ENCODE measurements around the gene RRP7A. TPM values are rescaled to one million over a fixed set of nuclear protein-coding genes. Genes with fewer than 3 reads are reported as not detected.
"Not testable (repeated sequence)": the region's sequence is repeated elsewhere in the genome, so short reads cannot be mapped to it uniquely, and the experiment has no call there.

The RRP7A gene
- total RNA-seq, 1 experiment from 2014 or later, result 50.2 TPM

DNA sequence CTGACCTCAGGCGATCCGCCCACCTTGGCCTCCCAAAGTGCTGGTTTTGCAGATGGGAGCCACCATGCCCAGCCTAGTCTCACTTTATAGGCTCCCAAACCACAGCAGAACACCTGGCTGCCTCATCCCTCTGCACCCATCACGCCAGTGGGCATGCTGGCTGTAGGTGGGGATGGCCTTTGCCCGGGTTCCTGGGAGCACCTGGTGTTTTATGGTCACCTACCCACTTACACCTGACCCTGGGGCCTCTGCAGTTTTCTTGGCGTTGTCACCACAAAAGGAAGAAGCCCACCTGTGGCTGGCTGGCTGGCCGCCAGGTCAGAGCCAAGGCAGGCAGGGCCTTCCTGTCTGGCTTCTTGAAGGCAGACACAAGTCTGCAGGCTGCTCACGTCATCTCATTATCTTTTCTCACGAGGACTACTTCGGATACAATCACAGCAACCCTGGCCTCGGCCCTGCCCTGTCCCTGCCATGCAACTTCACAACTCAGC, 8.2 kb downstream of the RRP7A start:
- Histone ChIP-seq H4K20me1 (ENCODE audit: low read length) (no peaks in the 10 kb centered on the region), H3K4me3 (ENCODE audit: low read length) (no peak overlapping the region), H2AFZ (ENCODE audit: low read length) (no peak overlapping the region), H3K27me3 (ENCODE audit: low read length) (no peaks in the 10 kb centered on the region), H3K27ac (ENCODE audit: low read length) (no peak overlapping the region), H3K4me1 (ENCODE audit: insufficient read depth, low read length) (no peaks in the 10 kb centered on the region), H3F3A (ENCODE audit: low read length, unreplicated experiment) (no peaks in the 10 kb centered on the region), H3K79me2 (ENCODE audit: low read length) (no peaks in the 10 kb centered on the region), H3K4me2 (ENCODE audit: low read length) (no peak overlapping the region), H3K9ac (ENCODE audit: low read length) (no peak overlapping the region), H3K36me3 (ENCODE audit: low read depth, low read length) (no peaks in the 10 kb centered on the region), H3K9me3 (ENCODE audit: low read length) (no peaks in the 10 kb centered on the region), H3K9me2 (replicated peaks; ENCODE audit: low read length) (no peaks in the 10 kb centered on the region)
- intact Hi-C loops (cut with micrococcal nuclease), result no loop called here
- BruUV-seq (replicated peaks), result no TSS peak
- ChIA-PET CTCF (no interaction called here), POLR2A (ENCODE audit: unreplicated experiment) (no interaction called here)
- DNase-seq (no peak), ATAC-seq (no peak)
- TF ChIP-seq EZH2 (IDR thresholded peaks at IDR 0.05; ENCODE audit: low read length, unreplicated experiment) (no peak), EZH2phosphoT487 (IDR thresholded peaks at IDR 0.05; ENCODE audit: borderline replicate concordance, low read length) (no peak)
- TF ChIP-seq, protein P1, sequence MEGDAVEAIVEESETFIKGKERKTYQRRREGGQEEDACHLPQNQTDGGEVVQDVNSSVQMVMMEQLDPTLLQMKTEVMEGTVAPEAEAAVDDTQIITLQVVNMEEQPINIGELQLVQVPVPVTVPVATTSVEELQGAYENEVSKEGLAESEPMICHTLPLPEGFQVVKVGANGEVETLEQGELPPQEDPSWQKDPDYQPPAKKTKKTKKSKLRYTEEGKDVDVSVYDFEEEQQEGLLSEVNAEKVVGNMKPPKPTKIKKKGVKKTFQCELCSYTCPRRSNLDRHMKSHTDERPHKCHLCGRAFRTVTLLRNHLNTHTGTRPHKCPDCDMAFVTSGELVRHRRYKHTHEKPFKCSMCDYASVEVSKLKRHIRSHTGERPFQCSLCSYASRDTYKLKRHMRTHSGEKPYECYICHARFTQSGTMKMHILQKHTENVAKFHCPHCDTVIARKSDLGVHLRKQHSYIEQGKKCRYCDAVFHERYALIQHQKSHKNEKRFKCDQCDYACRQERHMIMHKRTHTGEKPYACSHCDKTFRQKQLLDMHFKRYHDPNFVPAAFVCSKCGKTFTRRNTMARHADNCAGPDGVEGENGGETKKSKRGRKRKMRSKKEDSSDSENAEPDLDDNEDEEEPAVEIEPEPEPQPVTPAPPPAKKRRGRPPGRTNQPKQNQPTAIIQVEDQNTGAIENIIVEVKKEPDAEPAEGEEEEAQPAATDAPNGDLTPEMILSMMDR (conservative IDR thresholded peaks at IDR 0.05; ENCODE audit: low read depth, low read length), result no peak

DNA sequence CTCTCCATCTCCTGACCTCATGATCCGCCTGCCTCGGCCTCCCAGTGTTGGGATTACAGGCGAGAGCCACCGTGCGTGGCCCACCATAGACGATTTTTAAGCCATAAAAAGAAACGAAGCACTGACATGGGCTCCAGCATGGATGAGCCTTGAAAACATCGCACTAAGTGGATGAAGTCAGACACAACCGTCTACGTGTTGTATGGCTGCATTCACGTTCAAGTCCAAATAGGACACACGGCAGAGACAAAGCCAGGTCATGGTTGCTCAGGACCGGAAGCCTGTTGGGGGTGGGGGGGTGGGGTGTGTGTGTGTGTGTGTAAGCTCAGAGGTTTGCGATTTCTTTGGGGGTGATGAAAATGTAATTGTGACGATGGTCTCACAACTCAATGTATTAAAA, 10.0 kb downstream of the RRP7A start:
- Histone ChIP-seq H2AFZ (ENCODE audit: low read length) (no peak overlapping the region), H3K4me2 (ENCODE audit: low read length) (no peak overlapping the region), H3K4me1 (ENCODE audit: insufficient read depth, low read length) (no peaks in the 10 kb centered on the region), H3K79me2 (ENCODE audit: low read length) (no peaks in the 10 kb centered on the region), H3K27ac (ENCODE audit: low read length) (no peak overlapping the region), H3K9me3 (ENCODE audit: low read length) (no peaks in the 10 kb centered on the region), H3K4me3 (ENCODE audit: low read length) (no peak overlapping the region), H3F3A (ENCODE audit: low read length, unreplicated experiment) (no peaks in the 10 kb centered on the region), H3K9me2 (replicated peaks; ENCODE audit: low read length) (no peaks in the 10 kb centered on the region), H3K27me3 (ENCODE audit: low read length) (no peaks in the 10 kb centered on the region), H3K9ac (ENCODE audit: low read length) (no peak overlapping the region), H3K36me3 (ENCODE audit: low read depth, low read length) (no peaks in the 10 kb centered on the region), H4K20me1 (ENCODE audit: low read length) (no peaks in the 10 kb centered on the region)
- BruUV-seq (replicated peaks), result no TSS peak
- TF ChIP-seq EZH2 (IDR thresholded peaks at IDR 0.05; ENCODE audit: low read length, unreplicated experiment) (no peak), EZH2phosphoT487 (IDR thresholded peaks at IDR 0.05; ENCODE audit: borderline replicate concordance, low read length) (no peak)
- TF ChIP-seq, protein P1 (conservative IDR thresholded peaks at IDR 0.05; ENCODE audit: low read depth, low read length), result no peak
- intact Hi-C loops (cut with micrococcal nuclease), result no loop called here
- POLR2A ChIA-PET (ENCODE audit: unreplicated experiment), result no interaction called here
- ATAC-seq (no peak), DNase-seq (no peak)
- CTCF ChIA-PET, result no interaction called here

DNA sequence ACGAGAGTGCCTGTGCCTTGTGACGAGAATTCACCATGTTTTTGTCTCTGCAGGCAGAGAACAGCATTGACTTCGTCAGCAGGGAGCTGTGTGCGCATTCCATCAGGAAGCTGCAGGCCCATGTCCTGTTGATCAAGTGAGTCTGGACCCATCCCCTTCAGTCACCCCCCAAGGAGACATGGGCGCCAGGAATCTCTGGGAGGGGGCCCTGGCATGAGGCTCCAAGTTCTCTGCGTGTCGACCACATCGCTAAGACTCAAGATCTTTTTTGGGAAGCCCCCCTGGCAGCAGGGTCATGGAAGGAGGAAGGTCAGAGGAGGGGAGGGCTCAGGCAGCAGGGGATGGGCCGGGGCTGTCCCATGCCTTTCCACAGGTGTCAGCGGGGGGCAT, 10.6 kb downstream of the RRP7A start:
- H3K79me2 ChIP-seq (ENCODE audit: low read length); POLR2A ChIA-PET (ENCODE audit: unreplicated experiment); CTCF ChIA-PET; H3K36me3 ChIP-seq (ENCODE audit: low read depth, low read length); H4K20me1 ChIP-seq (ENCODE audit: low read length); H3F3A ChIP-seq (ENCODE audit: low read length, unreplicated experiment); ATAC-seq; H3K27me3 ChIP-seq (ENCODE audit: low read length); H3K9ac ChIP-seq (ENCODE audit: low read length); H3K27ac ChIP-seq (ENCODE audit: low read length); intact Hi-C loops (cut with micrococcal nuclease); H3K9me3 ChIP-seq (ENCODE audit: low read length); H2AFZ ChIP-seq (ENCODE audit: low read length); H3K4me3 ChIP-seq (ENCODE audit: low read length); H3K4me2 ChIP-seq (ENCODE audit: low read length); DNase-seq; H3K4me1 ChIP-seq (ENCODE audit: insufficient read depth, low read length); H3K9me2 ChIP-seq (replicated peaks; ENCODE audit: low read length); BruUV-seq (replicated peaks): not testable (repeated sequence)

DNA sequence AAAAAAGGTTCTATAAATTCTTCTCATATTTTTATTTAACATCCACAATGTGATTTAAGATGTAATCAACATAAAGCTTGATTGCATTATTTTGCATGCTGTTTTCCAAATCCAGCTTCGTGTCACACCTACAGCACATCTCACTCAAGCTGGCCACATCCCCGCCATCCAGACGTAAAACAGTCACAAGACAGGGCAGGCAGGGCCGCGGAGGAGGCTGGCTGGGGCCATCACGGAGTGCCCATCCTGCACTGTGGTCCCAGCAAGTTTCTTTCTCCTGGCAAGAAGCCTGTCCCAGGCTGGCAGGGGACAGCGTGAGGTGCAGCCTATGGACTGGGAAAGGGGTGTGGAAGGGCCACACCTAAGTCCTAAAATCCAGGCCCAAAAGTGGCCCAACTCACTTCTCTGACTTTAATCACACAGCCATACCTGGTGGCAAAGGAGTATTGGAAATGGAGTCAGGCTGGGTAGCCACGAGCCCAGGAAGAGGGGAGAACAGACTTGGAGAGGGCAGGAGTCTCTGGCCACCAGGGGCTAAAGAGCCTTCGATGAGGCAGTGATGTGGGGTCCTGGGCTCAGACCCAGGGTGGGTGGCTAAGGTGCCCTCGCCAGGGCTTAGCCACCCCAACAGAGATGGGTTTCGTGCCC, 11.1 kb downstream of the RRP7A start:
- H3K4me2 ChIP-seq (ENCODE audit: low read length); POLR2A ChIA-PET (ENCODE audit: unreplicated experiment); H3K4me3 ChIP-seq (ENCODE audit: low read length); H3K79me2 ChIP-seq (ENCODE audit: low read length); CTCF ChIA-PET; H3F3A ChIP-seq (ENCODE audit: low read length, unreplicated experiment); H3K9me2 ChIP-seq (replicated peaks; ENCODE audit: low read length); H3K27ac ChIP-seq (ENCODE audit: low read length); H2AFZ ChIP-seq (ENCODE audit: low read length); H3K36me3 ChIP-seq (ENCODE audit: low read depth, low read length); H3K27me3 ChIP-seq (ENCODE audit: low read length); DNase-seq; BruUV-seq (replicated peaks); intact Hi-C loops (cut with micrococcal nuclease); H3K4me1 ChIP-seq (ENCODE audit: insufficient read depth, low read length); ATAC-seq; H3K9ac ChIP-seq (ENCODE audit: low read length); H3K9me3 ChIP-seq (ENCODE audit: low read length); H4K20me1 ChIP-seq (ENCODE audit: low read length): not testable (repeated sequence)

Data from PC-3 (cell line).